WI38 (cell line): ENCODE data around the gene LRIT3.
"Not testable (repeated sequence)": the region's sequence is repeated elsewhere in the genome, so short reads cannot be mapped to it uniquely, and the experiment has no call there.

Source experiments
- H3K4me3 ChIP-seq: 2 replicates; pipeline ENCODE4 v1.5.1; 2011; ENCODE audit warnings: low read depth, mild to moderate bottlenecking, control low read depth, low read length
- CTCF ChIP-seq: IDR thresholded peaks from 2 replicates; pipeline ENCODE4 v1.5.1; 2012; ENCODE audit warnings: low read depth, mild to moderate bottlenecking, control low read depth, low read length

The LRIT3 gene

GRCh38 chr4:109872950-109873656 is 25.2 kb downstream of the LRIT3 start:
- no peak overlapping the region for H3K4me3 ChIP-seq
- TF ChIP-seq CTCF, result no peak

- no peak for TF ChIP-seq CTCF
Measured at GRCh38 chr4:109873791-109874514, 26.0 kb downstream of the LRIT3 start.

GRCh38 chr4:109875106-109875505 is 27.2 kb downstream of the LRIT3 start:
- no peak overlapping the region for H3K4me3 ChIP-seq
- no peak for TF ChIP-seq CTCF

More at GRCh38 chr4:109873791-109874514, 26.0 kb downstream of the LRIT3 start:
- H3K4me3 ChIP-seq, result no peak overlapping the region

- not testable (repeated sequence) for H3K4me3 ChIP-seq
Measured at GRCh38 chr4:109875553-109875952, 27.6 kb downstream of the LRIT3 start.

- no peak overlapping the region for H3K4me3 ChIP-seq
- TF ChIP-seq CTCF, result no peak
Measured at GRCh38 chr4:109876634-109877265, 28.8 kb downstream of the LRIT3 start.

- no peak for TF ChIP-seq CTCF
Measured at GRCh38 chr4:109877400-109877799, 29.5 kb downstream of the LRIT3 start.

GRCh38 chr4:109878355-109878754 is 30.4 kb downstream of the LRIT3 start:
- no peak for TF ChIP-seq CTCF
- H3K4me3 ChIP-seq, result no peak overlapping the region

More at GRCh38 chr4:109877400-109877799, 29.5 kb downstream of the LRIT3 start:
- H3K4me3 ChIP-seq, result no peak overlapping the region
